ENCODE results near the gene KIF3B.
A peak's percentile ranks its signal among the peaks of the same experiment; 100 is the strongest.

The KIF3B gene

GRCh38 chr20:32356622-32357374 is 79.3 kb downstream of the KIF3B start:
- no peak for DNase-seq (ENCODE audit: low read depth, low spot score)

DNA sequence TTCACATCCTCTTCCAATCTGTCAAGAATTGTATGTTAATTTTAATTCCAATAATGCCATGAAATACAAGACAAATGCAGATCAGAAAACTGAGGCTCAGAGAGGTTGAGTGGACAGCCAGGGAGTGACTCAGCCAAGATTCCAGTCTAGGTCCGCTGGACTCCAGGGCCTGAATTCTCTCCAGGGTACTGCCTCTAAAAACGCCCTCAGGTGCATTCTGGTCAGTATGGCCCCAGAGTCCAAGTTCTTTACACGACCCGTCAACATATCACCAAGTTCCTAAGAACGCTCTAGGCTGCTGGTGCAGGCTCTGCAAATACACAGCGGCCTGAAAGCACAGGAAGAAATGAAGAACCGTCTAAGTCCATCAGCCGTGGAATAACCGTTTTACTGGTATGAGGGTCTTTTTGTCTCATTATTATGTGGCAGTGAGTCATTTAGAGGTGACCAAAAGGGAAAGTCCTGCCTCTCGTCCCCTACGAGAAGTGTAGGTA is 80.0 kb downstream of the KIF3B start:
- Histone ChIP-seq H3K9me3 (ENCODE audit: control insufficient read depth, insufficient read depth, low read length) (no peaks in the 10 kb centered on the region; the same call in 1 of the 2 replicates), H3K36me3 (ENCODE audit: control insufficient read depth, insufficient read depth, low read length) (no peaks in the 10 kb centered on the region), H3K27me3 (ENCODE audit: control insufficient read depth, insufficient read depth, low read length) (peaks cover 15% of the 10 kb centered on the region), H3K4me1 (ENCODE audit: control insufficient read depth, insufficient read depth, low read length) (no peaks in the 10 kb centered on the region), H3K27ac (ENCODE audit: low read length) (no peak overlapping the region), H3K4me3 (ENCODE audit: low read length) (peak overlapping the region; percentile 37; the same call in 1 of the 2 replicates)
- no peak for DNase-seq (ENCODE audit: low read depth, low spot score)
- no CpG with 5 or more reads among the region's 11 CpGs for WGBS (ENCODE audit: insufficient coverage, insufficient read length)

More at GRCh38 chr20:32356622-32357374, 79.3 kb downstream of the KIF3B start:
- Histone ChIP-seq H3K9me3 (ENCODE audit: control insufficient read depth, insufficient read depth, low read length) (no peaks in the 10 kb centered on the region; the same call in 1 of the 2 replicates), H3K4me1 (ENCODE audit: control insufficient read depth, insufficient read depth, low read length) (no peaks in the 10 kb centered on the region), H3K36me3 (ENCODE audit: control insufficient read depth, insufficient read depth, low read length) (no peaks in the 10 kb centered on the region), H3K27ac (ENCODE audit: low read length) (no peak overlapping the region), H3K4me3 (ENCODE audit: low read length) (no peak overlapping the region), H3K27me3 (ENCODE audit: control insufficient read depth, insufficient read depth, low read length) (peaks cover 12% of the 10 kb centered on the region)
- WGBS (ENCODE audit: insufficient coverage, insufficient read length) = no CpG with 5 or more reads among the region's 13 CpGs

DNA sequence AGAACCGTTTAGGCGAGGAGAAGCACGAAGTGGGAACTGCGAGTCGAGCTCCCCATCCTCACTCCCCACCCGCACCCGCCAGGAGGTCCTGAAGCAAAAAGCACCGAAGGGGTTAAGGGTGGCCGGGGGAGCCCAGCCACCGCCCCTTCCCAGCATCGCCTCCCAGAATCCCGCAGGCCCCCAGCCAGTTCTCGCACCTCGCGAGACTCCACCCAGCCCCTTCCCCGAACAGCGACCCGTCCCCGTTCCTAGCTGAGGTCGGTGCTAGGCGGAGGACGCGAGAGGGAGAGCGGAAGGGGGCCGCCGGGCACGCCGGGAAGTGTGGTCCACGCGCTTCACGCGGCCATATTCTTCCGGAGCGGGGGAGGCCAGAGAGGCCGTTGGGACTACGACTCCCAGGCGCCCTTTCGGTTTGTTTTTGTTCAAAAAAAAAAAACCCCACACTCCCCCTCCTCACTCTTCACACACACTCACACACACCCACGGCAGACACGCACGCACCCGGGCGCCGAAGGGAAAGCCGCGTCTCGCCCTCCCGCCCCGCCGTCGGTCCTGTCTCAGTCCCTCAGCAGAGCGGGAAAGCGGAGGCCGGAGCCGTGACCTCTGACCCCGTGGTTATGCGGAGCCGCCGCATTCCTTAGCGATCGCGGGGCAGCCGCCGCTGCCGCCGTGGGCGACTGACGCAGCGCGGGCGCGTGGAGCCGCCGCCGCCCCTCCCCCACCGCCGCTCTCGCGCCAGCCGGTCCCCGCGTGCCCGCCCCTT is 80.6 kb downstream of the KIF3B start, which contains the start of gene ASXL1:
TSS of gene ASXL1 (plus strand) at position 463 of the 763 bp plus-strand sequence. CDS start 445 bp downstream, outside the sequence.
- whole genome bisulfite sequencing (ENCODE audit: insufficient coverage, insufficient read length) = no CpG with 5 or more reads among the region's 83 CpGs
- H3K27me3 ChIP-seq (ENCODE audit: control insufficient read depth, insufficient read depth, low read length) = peaks cover 15% of the 10 kb centered on the region

GRCh38 chr20:32358632-32358882 is 81.1 kb downstream of the KIF3B start:
- WGBS (ENCODE audit: insufficient coverage, insufficient read length) = no CpG with 5 or more reads among the region's 35 CpGs
- H3K4me1 ChIP-seq (ENCODE audit: control insufficient read depth, insufficient read depth, low read length) = no peaks in the 10 kb centered on the region

More for the DNA sequence above, 80.6 kb downstream of the KIF3B start, which contains the start of gene ASXL1:
- no peaks in the 10 kb centered on the region; the same call in 1 of the 2 replicates for H3K9me3 ChIP-seq (ENCODE audit: control insufficient read depth, insufficient read depth, low read length)
- H3K36me3 ChIP-seq (ENCODE audit: control insufficient read depth, insufficient read depth, low read length) = no peaks in the 10 kb centered on the region
- peak; percentile 97 for DNase-seq (ENCODE audit: low read depth, low spot score)
- no peaks in the 10 kb centered on the region for H3K4me1 ChIP-seq (ENCODE audit: control insufficient read depth, insufficient read depth, low read length)
- peak within 1 kb of the TSS; percentile 86 for H3K4me3 ChIP-seq (ENCODE audit: low read length)
- no peak within 1 kb of the TSS for H3K27ac ChIP-seq (ENCODE audit: low read length)

GRCh38 chr20:32358883-32359632 is 81.6 kb downstream of the KIF3B start:
- Histone ChIP-seq H3K4me1 (ENCODE audit: control insufficient read depth, insufficient read depth, low read length) (no peaks in the 10 kb centered on the region), H3K27ac (ENCODE audit: low read length) (no peak overlapping the region)
- DNase-seq (ENCODE audit: low read depth, low spot score) = peak; percentile 82

More at GRCh38 chr20:32358632-32358882, 81.1 kb downstream of the KIF3B start:
- H3K4me3 ChIP-seq (ENCODE audit: low read length) = peak overlapping the region; percentile 86
- H3K36me3 ChIP-seq (ENCODE audit: control insufficient read depth, insufficient read depth, low read length) = no peaks in the 10 kb centered on the region
- no peaks in the 10 kb centered on the region; the same call in 1 of the 2 replicates for H3K9me3 ChIP-seq (ENCODE audit: control insufficient read depth, insufficient read depth, low read length)
- DNase-seq (ENCODE audit: low read depth, low spot score) = no peak
- H3K27ac ChIP-seq (ENCODE audit: low read length) = no peak overlapping the region
- peaks cover 15% of the 10 kb centered on the region for H3K27me3 ChIP-seq (ENCODE audit: control insufficient read depth, insufficient read depth, low read length)

DNA sequence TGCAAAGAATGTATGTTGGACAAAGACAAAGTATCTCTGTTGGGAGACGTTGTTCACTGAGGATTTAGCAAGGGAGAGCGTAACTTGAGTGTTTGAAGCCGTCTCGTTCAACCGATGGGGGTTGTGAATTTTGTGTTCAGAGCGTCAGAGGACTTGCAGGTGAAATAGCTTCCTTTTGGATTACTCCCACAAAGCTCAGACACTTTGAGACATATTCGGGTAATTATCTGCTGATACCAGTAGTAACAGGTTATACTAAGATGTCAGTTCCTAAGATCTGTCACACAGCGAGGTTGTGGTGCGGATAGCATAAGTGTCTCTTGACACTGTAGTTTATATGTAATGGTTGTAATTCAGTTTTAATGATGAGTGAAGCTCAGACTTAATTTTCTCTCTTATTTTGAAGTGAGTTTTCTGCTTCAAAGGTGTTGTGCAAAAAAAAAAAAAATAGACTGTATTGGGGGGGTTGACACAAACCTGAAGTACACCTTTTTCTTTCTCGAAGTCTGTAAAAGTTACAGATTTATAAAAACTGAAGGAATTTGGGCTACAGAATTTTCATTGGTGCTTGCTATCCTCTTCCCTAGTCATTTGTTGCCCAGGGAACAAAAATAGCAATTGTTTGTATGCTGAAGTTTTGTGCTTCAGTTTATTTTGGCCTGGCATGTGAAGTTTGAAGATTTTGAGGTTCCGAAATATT is 82.3 kb downstream of the KIF3B start:
- no CpG with 5 or more reads among the region's 11 CpGs for WGBS (ENCODE audit: insufficient coverage, insufficient read length)
- Histone ChIP-seq H3K9me3 (ENCODE audit: control insufficient read depth, insufficient read depth, low read length) (no peaks in the 10 kb centered on the region; the same call in 1 of the 2 replicates), H3K27ac (ENCODE audit: low read length) (no peak overlapping the region), H3K4me3 (ENCODE audit: low read length) (peak overlapping the region; percentile 1; the same call in 1 of the 2 replicates), H3K4me1 (ENCODE audit: control insufficient read depth, insufficient read depth, low read length) (no peaks in the 10 kb centered on the region), H3K36me3 (ENCODE audit: control insufficient read depth, insufficient read depth, low read length) (no peaks in the 10 kb centered on the region), H3K27me3 (ENCODE audit: control insufficient read depth, insufficient read depth, low read length) (peaks cover 15% of the 10 kb centered on the region)
- no peak for DNase-seq (ENCODE audit: low read depth, low spot score)

More at GRCh38 chr20:32358883-32359632, 81.6 kb downstream of the KIF3B start:
- WGBS (ENCODE audit: insufficient coverage, insufficient read length) = no CpG with 5 or more reads among the region's 46 CpGs
- Histone ChIP-seq H3K36me3 (ENCODE audit: control insufficient read depth, insufficient read depth, low read length) (no peaks in the 10 kb centered on the region), H3K9me3 (ENCODE audit: control insufficient read depth, insufficient read depth, low read length) (no peaks in the 10 kb centered on the region; the same call in 1 of the 2 replicates), H3K27me3 (ENCODE audit: control insufficient read depth, insufficient read depth, low read length) (peaks cover 15% of the 10 kb centered on the region), H3K4me3 (ENCODE audit: low read length) (peak overlapping the region; percentile 86; the same call in 1 of the 2 replicates)

DNA sequence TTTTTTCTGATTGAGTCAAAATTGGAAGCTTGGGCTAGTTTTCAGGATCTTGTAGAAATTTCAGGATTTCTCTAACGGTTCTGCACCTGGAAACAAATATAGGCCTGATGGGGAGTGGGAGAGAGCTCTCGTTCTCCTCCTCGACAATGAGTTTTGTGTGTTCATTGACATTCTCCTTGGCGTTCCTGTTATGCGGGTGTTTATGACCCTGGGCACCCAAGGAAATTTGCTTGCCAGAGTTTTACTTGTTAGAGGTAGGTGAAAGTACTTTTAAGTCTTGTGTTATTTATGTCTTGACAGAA is 82.8 kb downstream of the KIF3B start:
- Histone ChIP-seq H3K27ac (ENCODE audit: low read length) (no peak overlapping the region), H3K4me1 (ENCODE audit: control insufficient read depth, insufficient read depth, low read length) (no peaks in the 10 kb centered on the region), H3K27me3 (ENCODE audit: control insufficient read depth, insufficient read depth, low read length) (peaks cover 15% of the 10 kb centered on the region), H3K36me3 (ENCODE audit: control insufficient read depth, insufficient read depth, low read length) (no peaks in the 10 kb centered on the region), H3K4me3 (ENCODE audit: low read length) (no peak overlapping the region), H3K9me3 (ENCODE audit: control insufficient read depth, insufficient read depth, low read length) (no peaks in the 10 kb centered on the region; the same call in 1 of the 2 replicates)
- no peak for DNase-seq (ENCODE audit: low read depth, low spot score)
- no CpG with 5 or more reads among the region's 5 CpGs for WGBS (ENCODE audit: insufficient coverage, insufficient read length)

DNA sequence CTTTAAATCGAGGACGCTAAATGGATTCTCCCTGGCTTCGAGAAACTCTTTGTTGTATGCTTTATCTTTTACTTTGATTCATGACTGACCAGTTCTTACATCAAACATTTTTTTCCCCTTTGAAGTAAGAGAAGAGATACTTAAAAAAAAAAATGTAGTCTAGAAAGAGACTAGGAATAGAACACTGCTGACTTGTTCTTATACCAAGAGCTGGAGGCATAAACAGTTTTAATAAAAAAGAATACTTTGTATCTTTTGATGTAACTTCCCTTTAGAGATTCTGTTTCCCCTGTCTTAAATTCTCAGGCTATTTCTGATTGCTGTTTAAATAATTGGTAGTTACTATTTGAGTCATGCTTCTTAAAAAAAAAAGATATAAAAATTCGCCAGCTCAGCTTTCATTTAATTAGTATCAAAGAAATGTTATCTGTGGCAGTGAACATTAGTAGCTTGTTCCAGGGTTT is 85.5 kb downstream of the KIF3B start:
- no peak overlapping the region for H3K27ac ChIP-seq (ENCODE audit: low read length)

GRCh38 chr20:32363492-32363891 is 86.0 kb downstream of the KIF3B start:
- H3K4me1 ChIP-seq (ENCODE audit: control insufficient read depth, insufficient read depth, low read length) = no peaks in the 10 kb centered on the region
- no peak for DNase-seq (ENCODE audit: low read depth, low spot score)
- no peak overlapping the region for H3K4me3 ChIP-seq (ENCODE audit: low read length)
- H3K27ac ChIP-seq (ENCODE audit: low read length) = no peak overlapping the region
- H3K27me3 ChIP-seq (ENCODE audit: control insufficient read depth, insufficient read depth, low read length) = peaks cover 15% of the 10 kb centered on the region
- no CpG with 5 or more reads among the region's 2 CpGs for WGBS (ENCODE audit: insufficient coverage, insufficient read length)
- no peaks in the 10 kb centered on the region for H3K36me3 ChIP-seq (ENCODE audit: control insufficient read depth, insufficient read depth, low read length)
- H3K9me3 ChIP-seq (ENCODE audit: control insufficient read depth, insufficient read depth, low read length) = no peaks in the 10 kb centered on the region

More for the DNA sequence above, 85.5 kb downstream of the KIF3B start:
- H3K4me1 ChIP-seq (ENCODE audit: control insufficient read depth, insufficient read depth, low read length) = no peaks in the 10 kb centered on the region
- DNase-seq (ENCODE audit: low read depth, low spot score) = no peak
- H3K36me3 ChIP-seq (ENCODE audit: control insufficient read depth, insufficient read depth, low read length) = no peaks in the 10 kb centered on the region
- no CpG with 5 or more reads among the region's 4 CpGs for WGBS (ENCODE audit: insufficient coverage, insufficient read length)
- no peak overlapping the region for H3K4me3 ChIP-seq (ENCODE audit: low read length)
- H3K9me3 ChIP-seq (ENCODE audit: control insufficient read depth, insufficient read depth, low read length) = no peaks in the 10 kb centered on the region
- H3K27me3 ChIP-seq (ENCODE audit: control insufficient read depth, insufficient read depth, low read length) = peaks cover 15% of the 10 kb centered on the region

Measured in iPS DF 6.9 (cell line).